ENCODE results near the gene L3MBTL1.

L3MBTL1 gene

DNA sequence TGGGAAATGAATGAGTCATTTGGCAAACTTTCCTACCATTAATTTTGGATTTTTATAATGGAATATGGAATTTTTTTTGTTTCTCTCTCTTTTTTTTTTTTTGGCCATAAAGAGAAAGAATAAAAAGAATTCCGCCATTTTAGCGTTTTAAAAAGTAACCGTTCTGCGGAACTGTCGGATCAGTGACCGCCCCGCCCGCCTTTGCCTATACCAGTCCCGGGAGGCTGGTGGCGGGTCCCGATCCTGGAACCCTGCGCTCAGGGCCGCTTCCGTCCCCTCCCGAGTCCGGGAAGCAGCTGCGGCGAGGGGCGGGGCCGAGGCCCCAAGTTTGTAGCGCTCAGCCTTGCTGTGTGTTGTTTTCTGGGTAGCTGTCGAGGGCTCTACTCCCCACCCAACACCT, 609 bp downstream of the L3MBTL1 start:
- peak; percentile 12 for DNase-seq

DNA sequence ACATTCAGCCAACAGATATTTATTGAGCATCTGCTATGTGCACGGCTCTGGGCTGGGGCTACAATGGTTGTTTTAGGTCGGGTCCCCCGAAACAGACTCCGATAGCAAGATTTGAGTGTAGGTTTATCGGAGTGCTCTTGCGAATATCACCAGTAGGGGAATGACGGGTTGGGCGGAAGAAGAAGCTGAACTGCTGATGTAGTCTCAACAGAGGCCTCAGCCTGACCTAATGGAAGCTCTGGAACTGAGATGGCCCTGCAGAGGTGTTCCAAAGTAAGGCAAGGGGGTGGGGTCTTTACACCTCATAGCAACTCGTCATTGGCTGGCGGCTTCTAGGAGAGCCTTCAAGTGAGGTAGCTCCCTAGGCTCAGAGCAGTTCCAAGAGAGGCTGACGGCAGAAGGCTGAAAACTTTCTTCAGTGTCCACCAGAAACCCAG, 1.1 kb downstream of the L3MBTL1 start:
- no peak for DNase-seq

DNA sequence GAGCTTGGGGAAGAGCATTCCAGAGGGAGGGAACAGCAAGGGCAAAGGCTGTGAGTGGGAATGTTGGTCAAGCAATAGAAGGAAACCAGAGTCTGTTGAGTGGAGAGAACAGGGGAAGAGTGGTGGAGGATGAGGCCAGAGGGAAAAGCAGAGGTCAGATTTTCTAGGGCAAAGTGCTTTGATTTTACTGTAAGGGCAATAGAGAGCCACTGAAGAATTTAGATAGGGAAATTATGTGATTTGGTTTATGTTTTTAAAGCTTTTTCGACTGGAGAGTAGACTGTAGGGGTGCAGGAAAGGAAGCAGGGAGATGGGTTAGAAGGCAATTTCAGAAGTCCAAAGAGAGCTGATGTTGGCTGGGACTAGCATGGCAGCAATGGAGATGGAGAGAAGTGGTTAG, 4.4 kb downstream of the L3MBTL1 start:
- no peak for DNase-seq

DNA sequence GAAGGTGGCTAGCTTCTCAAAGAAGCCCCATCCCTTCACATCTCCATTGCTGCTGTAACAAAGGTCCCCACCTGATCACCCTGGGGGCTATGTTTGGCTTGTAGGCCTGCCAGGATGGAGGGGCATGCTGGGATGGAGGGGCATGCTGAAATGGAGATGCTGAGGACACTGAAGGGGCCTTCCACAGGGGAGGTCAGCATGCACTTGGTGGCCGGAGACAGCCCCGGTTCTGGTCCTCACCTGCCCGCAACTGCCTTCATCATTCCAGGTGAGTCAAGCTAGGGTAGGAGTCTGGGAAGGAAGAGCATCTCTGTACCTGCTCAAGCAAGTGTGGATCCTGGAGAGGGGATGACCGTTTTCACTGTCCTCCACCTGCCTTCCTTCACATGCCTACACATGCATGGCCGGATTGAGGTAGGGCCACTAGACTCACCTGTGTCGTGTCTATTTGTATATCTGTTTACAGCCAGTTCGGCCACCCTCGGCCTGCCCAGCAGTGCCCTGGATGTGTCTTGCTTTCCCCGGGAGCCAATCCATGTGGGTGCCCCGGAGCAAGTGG, 6.0 kb downstream of the L3MBTL1 start:
- DNase-seq: no peak

DNA sequence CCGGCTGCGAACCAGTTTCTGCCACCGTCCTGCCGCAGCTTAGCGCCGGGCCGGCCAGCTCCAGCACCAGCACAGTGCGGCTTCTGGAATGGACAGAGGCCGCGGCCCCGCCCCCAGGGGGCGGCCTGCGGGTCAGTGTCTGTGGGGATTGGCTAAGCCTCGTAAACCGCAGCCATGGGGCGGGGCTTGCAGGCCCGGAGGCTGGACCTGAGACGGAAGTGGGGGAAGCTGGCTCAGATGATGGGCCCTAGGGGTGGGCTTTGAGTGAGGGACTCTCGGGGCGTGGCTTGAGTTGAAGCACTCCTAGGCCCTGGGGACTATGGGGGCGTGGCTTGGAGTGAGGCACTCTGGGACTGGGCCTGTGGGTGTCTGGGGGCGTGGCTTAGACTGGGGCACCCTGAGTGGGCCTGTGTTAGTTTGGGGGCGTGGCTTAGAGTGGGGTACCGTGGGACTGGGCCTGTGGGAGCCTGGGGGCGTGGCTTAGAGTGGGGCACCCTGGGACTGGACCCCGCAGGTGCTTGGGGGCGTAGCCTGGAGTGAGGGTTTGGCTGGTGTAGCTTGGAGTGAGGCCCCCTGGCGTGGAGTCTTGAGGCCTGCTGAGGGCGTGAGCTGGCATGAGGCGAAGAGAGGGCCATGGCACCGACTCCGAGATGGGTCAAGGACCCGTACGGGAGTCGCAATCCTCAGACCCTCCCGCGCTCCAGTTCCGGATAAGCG, 6.6 kb downstream of the L3MBTL1 start:
- peak; percentile 96 for DNase-seq

DNA sequence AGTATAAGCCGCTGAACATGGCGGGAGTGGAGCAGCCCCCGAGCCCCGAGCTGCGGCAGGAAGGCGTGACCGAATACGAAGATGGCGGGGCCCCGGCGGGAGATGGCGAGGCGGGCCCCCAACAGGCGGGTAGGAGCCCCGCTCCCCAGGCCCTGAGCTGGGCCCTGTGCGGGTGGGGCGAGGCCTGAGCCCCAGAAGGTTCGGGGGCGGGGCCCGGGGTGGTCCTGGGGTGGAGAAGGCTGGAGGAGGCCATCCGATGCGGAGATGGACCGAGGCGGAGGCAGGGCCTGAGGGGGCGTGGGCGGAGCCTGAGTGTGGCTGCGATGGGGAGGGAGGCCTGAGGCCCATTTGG, 7.1 kb downstream of the L3MBTL1 start:
- DNase-seq: no peak

DNA sequence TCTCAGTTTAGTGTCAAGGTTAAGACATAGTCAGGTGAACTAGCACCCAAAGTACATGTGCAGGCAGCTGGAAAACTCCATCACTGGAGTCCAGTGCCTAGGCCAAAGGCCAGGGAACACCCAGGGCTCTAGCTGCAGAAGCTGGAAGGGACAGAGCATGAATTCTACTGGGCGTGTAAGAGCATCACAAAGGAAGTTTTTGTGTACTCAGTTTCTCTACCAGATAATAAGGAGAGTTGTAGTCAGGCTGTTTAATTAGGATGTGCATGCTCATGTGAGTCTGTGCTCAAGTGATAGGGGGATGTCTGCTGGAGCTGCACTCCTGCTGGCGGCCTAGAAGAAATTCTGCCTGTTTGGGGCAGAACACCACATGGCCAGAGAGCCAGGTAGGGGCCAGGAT, 8.1 kb downstream of the L3MBTL1 start:
- no peak for DNase-seq

DNA sequence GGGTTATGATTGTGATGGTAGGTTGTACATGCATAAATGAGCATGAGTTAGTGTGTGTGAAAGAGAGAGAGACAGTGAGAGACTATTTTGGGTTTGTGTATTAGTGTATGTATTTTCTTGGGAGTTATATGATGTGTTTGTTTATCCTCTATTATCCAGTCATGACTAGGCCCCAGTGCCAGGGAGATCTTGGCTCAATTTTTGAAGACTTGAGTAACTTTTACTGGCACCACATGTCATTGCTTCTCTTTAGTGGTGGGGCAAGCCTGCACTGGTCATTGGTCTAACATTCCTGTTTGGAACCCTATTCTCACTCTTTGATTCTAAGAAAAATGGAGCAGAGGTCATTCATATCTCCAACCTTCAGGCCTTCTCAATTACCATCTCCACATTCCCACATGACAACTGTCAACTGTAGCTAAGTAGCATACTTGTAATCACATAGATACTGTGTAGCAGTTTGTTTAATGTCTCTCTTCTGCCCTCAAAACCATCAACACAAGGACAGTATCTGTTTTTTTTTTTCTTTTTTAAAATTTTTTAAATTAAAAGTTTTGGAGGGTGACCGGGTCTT, 8.8 kb downstream of the L3MBTL1 start:
- no peak for DNase-seq

DNA sequence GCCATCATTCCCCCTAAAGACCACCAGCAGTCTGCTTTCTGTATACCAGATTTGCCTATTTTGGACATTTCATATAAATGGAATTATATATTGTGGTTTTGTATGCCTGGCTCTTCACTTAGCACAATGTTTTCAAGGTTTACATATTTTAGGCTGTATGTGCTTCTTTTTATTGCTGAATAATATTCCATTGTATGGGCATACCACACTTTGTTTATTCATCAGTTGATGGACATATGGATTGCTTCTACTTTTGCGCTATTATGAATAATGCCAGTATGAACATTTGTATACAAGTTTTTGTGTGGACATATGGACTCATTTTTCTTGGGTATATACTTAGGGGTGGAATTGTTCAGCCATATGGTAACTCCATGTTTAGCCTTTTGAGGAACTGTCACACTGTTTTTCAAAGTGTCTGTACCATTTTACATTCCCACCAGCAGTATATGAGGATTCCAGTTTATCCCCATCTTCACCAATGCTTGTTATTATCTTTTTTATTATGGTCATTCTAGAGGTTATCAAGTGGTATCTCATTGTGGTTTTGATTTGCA, 12.7 kb downstream of the L3MBTL1 start:
- DNase-seq: no peak

DNA sequence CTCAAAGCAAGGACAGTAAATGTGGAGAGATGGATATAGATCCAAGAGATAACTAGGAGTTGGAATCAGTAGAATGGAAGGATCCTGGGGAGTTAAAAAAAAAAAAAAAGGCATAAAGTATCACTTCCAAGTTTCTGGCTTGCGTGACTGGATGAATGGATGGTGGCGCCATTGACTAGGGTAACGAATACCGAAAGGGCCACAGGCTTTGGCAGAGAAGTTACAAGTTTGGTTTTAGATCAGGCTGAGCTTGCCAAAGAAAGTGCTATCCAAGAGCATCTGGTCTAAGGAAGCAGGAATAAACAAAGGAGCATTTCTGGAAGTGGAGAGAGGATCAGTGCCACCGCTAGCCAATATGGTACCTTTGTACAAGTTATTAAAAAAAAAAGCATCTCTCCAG, 17.5 kb downstream of the L3MBTL1 start:
- no peak for DNase-seq

DNA sequence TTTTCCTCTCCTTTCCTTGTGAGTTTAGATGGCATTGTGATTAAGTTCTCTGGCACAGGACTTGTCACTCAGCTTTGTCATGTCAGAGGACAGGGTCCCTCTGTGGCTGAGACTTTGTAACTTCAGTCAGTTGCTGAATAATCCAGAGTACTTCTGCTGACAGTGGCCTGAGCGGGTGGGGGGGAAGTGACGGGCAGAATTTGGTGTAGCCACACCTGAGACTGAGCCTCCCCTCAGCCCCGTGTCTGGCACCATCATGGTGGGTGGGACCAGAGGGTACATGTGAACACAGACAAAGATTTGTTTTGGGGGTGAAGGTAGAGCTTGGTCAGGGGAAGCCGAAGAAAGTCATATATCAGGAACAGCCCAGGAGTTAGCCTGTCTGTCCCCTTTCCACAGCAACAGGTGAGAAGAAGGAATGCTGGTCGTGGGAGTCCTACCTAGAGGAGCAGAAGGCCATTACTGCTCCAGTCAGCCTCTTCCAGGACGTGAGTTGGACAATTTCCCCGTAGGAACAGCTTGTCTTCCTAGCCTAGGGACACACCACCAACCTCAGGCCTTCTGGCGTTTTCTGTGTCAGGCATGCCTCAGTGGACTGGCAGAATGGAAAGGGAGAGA, 20.9 kb downstream of the L3MBTL1 start:
- no peak for DNase-seq

DNA sequence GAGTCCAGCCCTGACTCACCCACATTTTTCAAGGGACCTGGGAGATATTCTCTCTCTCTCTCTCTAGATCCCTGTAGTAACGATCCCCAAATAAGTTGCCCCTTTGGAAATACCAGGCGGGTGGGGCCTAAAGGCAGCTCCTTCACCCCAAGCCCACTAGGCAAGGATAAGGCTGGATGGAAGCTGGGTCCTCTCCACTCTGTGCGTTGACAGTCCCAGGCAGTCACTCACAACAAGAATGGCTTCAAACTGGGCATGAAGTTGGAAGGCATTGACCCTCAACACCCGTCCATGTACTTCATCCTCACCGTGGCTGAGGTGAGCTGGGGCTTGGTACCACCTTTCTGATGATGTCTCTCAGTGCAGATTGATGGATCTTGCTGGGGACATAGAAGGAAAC, 21.6 kb downstream of the L3MBTL1 start:
- no peak for DNase-seq

DNA sequence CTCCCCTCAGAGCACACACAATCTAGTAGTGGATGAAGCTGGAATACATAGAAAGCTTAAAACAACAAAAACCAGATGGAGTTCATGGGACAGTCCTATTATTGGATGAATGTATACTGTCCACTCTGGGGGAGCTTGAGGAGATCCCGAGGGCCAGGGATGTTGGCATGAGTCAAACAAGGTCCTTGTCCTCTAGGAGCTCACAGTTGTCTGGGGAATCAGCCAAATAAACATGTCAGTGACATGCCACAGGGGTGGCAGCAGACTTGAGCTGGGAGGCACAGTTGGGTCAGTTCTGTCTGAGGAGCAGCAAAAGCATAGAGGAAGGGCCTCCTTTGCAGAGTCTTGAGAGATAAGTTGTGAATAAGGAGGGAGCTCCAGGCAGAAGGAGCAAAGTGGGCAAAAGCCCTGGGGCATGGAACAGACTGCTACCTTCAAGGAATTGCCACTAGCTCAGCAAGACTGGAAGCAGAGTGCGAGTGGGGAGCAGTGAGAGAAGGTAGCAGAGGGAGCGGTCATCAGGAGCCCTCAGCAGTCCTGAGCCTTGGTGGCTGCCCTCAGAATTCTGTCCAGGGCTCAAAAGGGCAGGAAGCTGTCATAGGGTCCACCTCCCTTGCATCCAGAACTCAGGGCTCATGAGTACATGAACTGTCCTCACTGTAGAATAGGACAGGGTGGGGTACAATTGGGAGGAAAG, 22.1 kb downstream of the L3MBTL1 start:
- DNase-seq: no peak

DNA sequence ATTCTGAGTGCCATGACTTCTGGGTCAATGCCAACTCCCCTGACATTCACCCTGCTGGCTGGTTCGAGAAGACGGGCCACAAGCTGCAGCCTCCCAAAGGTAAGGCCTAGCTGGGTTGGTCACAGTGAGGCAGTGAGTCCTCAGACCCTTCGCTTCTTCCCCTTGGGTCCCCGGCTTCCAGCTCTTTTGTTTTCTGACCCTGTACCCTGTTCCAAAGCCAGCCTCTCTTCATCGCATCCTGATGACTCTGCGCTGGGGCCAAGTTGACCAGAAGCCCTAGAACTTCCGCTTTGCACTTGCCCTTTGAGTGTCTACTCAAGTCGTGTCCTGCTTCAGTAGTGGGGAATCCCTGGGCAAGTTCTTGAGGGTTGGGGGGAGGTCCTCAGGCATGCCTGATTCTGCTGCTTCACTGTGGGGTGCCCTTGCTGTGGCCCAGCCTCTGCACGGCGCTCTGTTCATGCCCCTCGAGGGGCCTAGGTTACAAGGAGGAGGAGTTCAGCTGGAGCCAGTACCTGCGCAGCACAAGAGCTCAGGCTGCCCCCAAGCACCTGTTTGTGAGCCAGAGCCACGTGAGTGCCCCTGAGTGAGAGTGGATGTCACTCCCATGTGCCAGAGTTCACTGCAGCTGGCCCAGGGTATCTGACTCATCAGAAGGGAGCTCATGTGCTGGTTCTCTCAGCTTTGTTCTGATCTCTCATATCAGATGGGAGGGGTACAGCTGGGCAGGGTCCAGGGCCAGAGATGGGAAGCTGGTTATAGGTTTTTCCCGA, 23.0 kb downstream of the L3MBTL1 start:
- DNase-seq: no peak

DNA sequence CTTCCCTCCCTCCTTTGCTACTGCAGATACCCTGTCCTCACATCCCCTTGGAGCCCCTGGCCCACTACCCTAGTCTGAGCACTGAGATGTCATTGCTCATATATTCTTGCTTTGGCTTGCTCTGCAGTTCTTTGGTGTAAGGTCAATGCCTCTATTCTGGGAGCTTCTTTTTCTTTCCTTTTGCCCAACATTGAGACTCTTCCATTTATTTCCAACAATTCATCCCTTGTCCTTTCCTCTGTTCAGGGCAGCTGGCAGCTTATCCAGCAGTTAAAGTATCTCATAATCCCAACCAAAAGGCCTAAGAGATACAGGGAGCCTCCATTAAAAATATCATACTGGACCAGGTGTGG, 23.6 kb downstream of the L3MBTL1 start:
- no peak for DNase-seq

DNA sequence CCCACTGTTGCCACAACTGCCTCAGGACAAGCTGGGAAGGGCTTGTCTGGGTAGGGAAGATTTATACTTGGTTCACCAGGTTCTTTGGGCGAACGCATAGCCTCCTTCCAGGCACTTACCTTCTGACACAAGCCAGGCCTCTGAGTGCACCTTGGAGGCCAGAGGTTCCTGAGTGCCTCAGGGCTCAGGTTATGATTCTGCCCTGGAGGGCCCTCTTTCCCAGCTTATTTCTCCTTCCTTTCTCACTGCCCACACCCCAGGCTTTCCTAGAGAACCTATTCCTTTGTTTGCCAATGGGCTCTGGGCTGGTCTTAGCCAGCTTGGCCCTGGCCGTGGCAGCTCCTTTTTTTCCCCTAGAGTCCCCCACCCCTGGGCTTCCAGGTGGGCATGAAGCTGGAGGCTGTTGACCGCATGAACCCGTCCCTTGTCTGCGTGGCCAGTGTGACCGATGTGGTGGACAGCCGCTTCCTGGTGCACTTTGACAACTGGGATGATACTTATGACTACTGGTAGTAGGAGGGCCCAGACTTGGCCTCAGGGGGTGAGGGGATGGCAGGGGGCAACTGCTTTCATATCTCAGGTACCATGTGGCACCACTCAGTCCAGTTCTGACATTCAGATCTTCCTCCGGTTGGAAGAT, 25.0 kb downstream of the L3MBTL1 start:
- DNase-seq: no peak

DNA sequence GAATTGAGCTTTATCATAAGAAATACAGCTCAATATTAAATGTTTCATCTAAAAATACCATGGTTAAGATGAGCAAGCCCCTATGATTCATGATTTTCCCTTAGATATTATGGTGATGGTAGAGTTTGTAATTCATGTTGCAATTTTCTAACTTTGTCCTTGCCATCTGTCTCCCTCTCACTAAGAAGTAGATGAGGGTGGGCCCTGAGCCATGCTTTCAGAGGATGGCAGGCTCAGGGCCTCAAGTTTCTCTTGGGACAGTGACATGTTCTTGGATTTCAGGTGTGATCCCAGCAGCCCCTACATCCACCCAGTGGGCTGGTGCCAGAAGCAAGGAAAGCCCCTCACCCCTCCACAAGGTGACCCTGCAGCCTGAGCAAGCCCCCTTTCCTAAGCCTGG, 25.6 kb downstream of the L3MBTL1 start:
- no peak for DNase-seq

DNA sequence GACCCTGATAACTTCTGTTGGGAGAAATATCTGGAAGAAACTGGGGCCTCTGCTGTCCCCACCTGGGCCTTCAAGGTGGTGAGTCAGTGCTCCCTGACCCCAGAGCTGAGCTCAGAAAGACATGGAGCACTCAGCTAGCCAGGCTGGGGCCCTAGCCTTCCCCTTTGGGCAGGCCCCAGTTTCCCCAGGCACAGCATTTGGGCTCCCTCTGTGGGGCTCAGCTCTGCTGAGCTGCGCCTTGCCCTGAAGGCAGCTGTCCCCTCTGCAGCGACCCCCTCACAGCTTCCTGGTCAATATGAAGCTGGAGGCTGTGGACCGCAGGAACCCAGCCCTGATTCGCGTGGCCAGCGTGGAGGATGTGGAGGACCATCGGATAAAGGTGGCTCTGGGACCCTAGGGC, 26.5 kb downstream of the L3MBTL1 start:
- no peak for DNase-seq

DNA sequence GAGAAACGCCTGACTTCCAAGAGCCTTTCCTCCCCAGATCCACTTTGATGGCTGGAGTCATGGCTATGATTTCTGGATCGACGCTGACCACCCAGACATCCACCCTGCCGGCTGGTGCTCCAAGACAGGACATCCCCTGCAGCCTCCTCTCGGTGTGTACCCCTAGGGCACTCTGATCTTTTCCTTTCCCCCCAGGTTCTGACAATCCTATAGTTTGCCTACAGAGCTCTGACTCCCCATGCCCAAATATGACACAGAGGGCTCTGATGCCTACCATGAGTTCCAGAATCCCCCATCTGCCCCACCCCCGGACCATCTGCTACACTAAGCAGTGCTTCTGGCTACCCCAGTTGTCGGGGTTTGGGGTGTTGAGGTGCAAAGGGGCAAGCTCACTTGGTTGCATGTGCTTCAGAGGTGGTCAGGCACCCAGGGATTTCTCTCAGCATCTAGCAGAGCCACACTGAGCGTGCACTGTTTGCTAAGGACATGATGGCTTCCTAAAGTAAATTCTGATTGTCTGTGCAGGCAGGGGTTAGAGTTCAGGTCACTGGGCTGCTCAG, 27.4 kb downstream of the L3MBTL1 start:
- DNase-seq: no peak

DNA sequence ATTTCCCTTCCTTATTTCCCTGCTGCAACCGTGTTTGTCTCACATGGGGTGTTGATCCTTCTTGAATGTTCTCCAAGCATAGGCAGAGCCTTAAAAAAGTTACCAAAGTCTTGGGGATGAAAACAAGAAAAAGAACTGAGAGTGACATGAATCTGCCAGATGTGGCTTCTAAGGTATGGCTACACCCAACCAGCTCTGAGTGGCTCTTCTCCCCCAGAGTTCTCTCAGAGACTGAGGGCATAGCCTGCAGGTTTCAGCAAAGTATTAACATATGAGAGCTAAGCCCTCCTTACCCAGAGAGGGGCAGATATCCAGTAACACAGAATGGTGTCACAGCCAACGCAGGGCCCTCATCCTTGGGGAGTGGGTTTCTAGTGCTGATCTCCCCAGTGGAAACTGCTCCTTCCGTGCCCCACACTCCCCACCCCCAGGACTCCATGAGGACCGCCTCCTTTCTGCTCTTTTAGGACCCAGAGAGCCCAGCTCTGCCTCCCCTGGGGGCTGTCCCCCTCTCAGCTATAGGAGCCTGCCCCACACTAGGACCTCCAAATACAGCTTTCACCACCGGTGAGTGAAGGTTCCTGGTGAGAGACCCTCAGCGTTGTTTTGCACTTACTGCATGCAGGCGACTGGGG, 28.0 kb downstream of the L3MBTL1 start:
- no peak for DNase-seq
